ENCODE measurements around the gene TNS1. TPM values are rescaled to one million over a fixed set of nuclear protein-coding genes. Genes with fewer than 3 reads are reported as not detected.

TNS1 gene
- total RNA-seq, 1 donor from 2014 or later = 54.5 TPM

- H3K36me3 ChIP-seq (ENCODE audit: control insufficient read depth, insufficient read depth, low read length) = no peaks in the 10 kb centered on the region
- DNase-seq (ENCODE audit: low read depth) = no peak
- no peaks in the 10 kb centered on the region for H3K27me3 ChIP-seq (ENCODE audit: control insufficient read depth, insufficient read depth, low read length)
- no peak overlapping the region for H3K4me3 ChIP-seq (ENCODE audit: low read depth, low read length)
- no peak for TF ChIP-seq CTCF (IDR thresholded peaks at IDR 0.05; ENCODE audit: insufficient read depth, low read length, poor library complexity, severe bottlenecking)
These were observed 242.8 kb downstream of the TNS1 start for GRCh38 chr2:217759991-217760390.

GRCh38 chr2:217757108-217757463 lies 245.7 kb downstream of the TNS1 start:
- H3K36me3 ChIP-seq (ENCODE audit: control insufficient read depth, insufficient read depth, low read length) = no peaks in the 10 kb centered on the region
- peaks cover 7% of the 10 kb centered on the region for H3K27me3 ChIP-seq (ENCODE audit: control insufficient read depth, insufficient read depth, low read length)
- no peak overlapping the region for H3K4me3 ChIP-seq (ENCODE audit: low read depth, low read length)
- no peak for DNase-seq (ENCODE audit: low read depth)
- no peak for TF ChIP-seq CTCF (IDR thresholded peaks at IDR 0.05; ENCODE audit: insufficient read depth, low read length, poor library complexity, severe bottlenecking)

GRCh38 chr2:217756375-217757107 lies 246.3 kb downstream of the TNS1 start:
- H3K36me3 ChIP-seq (ENCODE audit: control insufficient read depth, insufficient read depth, low read length) = no peaks in the 10 kb centered on the region
- peak; percentile 91 for TF ChIP-seq CTCF (IDR thresholded peaks at IDR 0.05; ENCODE audit: insufficient read depth, low read length, poor library complexity, severe bottlenecking)
- no peak for DNase-seq (ENCODE audit: low read depth)
- H3K27me3 ChIP-seq (ENCODE audit: control insufficient read depth, insufficient read depth, low read length) = peaks cover 7% of the 10 kb centered on the region
- peak overlapping the region; percentile 11 for H3K4me3 ChIP-seq (ENCODE audit: low read depth, low read length)

- Histone ChIP-seq H3K27me3 (ENCODE audit: control insufficient read depth, insufficient read depth, low read length) (peaks cover 8% of the 10 kb centered on the region), H3K36me3 (ENCODE audit: control insufficient read depth, insufficient read depth, low read length) (no peaks in the 10 kb centered on the region), H3K4me3 (ENCODE audit: low read depth, low read length) (no peak overlapping the region)
- no peak for DNase-seq (ENCODE audit: low read depth)
- TF ChIP-seq CTCF (IDR thresholded peaks at IDR 0.05; ENCODE audit: insufficient read depth, low read length, poor library complexity, severe bottlenecking) = no peak
These were observed 247.6 kb downstream of the TNS1 start for GRCh38 chr2:217755027-217755745.

- TF ChIP-seq CTCF (IDR thresholded peaks at IDR 0.05; ENCODE audit: insufficient read depth, low read length, poor library complexity, severe bottlenecking) = no peak
- Histone ChIP-seq H3K36me3 (ENCODE audit: control insufficient read depth, insufficient read depth, low read length) (no peaks in the 10 kb centered on the region), H3K4me3 (ENCODE audit: low read depth, low read length) (no peak overlapping the region), H3K27me3 (ENCODE audit: control insufficient read depth, insufficient read depth, low read length) (peaks cover 8% of the 10 kb centered on the region)
- DNase-seq (ENCODE audit: low read depth) = no peak
These were observed 249.2 kb downstream of the TNS1 start for GRCh38 chr2:217753460-217754200.

All from kidney epithelial cell (primary cell).